GM12873 (cell line): ENCODE measurements around the gene YY1.

ENCODE experiments used
- TF ChIP-seq, protein P1 (sequence below): IDR thresholded peaks from 2 replicates; pipeline ENCODE4 v1.5.1; 2012; ENCODE audit warnings: low read depth, mild to moderate bottlenecking, moderate library complexity, low read length, control low read depth; ENCODE audit not compliant: insufficient read depth; ENCODE audit errors: missing control alignments

The YY1 gene

DNA sequence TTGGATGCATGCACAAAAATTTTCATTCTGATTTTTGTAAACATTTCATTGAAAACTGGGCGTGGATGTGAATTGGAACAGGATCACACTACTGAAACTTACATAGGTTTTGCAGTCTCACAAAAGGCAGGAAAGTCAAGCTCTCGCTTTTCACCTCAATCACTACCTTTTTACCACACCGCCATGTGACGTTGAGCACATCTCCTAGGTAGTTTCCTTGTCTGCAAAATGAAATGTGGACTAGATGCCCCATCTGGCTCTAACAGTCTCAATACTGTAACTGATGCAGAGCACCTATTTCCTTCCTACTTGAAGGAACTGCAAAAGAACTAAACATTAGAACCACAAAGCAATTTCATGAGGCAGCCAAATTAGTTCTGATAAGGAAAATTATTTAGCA is 4.4 kb upstream of the YY1 start:
- TF ChIP-seq, protein P1, sequence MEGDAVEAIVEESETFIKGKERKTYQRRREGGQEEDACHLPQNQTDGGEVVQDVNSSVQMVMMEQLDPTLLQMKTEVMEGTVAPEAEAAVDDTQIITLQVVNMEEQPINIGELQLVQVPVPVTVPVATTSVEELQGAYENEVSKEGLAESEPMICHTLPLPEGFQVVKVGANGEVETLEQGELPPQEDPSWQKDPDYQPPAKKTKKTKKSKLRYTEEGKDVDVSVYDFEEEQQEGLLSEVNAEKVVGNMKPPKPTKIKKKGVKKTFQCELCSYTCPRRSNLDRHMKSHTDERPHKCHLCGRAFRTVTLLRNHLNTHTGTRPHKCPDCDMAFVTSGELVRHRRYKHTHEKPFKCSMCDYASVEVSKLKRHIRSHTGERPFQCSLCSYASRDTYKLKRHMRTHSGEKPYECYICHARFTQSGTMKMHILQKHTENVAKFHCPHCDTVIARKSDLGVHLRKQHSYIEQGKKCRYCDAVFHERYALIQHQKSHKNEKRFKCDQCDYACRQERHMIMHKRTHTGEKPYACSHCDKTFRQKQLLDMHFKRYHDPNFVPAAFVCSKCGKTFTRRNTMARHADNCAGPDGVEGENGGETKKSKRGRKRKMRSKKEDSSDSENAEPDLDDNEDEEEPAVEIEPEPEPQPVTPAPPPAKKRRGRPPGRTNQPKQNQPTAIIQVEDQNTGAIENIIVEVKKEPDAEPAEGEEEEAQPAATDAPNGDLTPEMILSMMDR: no peak

DNA sequence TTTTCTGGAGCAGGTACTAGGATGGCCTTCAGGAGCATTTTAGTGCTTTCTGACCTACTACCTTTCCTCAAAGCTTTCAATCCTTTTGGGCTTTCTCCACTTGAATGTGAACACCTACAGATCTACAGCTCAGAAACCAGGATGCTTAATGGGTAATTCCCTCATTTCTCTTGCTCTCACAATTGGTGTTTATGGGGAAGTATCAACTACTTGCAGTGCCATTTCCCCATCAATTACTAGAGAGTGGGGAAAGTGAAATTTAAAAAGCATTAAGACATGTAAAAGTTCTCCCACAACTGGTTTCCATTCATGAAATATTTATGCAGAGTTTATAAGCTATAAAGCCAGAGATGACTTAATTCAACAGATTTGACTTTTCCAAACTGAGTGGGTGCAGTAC is 2.1 kb upstream of the YY1 start:
- TF ChIP-seq, protein P1: no peak

DNA sequence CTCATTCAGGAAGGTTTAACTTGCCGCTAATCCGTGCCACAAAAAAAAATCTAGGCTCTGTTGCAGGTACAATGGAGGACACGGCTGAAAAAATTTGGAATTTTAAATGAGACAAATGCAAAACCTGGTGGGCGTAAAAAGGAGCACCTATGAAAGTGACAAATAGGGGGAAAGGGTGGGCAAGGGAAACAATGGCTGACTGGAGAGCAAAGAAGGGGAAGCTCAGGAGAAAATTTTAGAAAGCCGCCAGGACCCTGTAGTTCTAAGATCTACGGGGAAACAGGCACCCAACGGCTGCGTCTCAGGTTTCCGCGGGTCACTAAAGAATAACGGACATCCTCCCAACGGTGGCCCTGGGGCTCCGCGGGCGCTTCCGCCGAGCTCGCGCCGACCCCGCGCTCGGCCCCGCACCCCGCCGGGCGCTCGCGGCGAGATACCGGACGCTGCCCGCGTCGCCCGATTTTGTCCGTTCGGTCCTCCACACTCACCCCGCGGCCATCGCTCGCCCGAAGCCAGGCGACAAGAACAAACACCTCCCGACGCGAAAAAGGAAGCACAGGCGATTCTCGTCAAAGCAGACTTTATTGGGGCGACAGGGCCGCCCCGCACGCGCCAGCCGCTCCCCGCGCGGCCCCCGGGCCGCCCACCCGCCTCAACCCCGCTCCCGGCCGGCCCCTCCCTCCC is 1.1 kb upstream of the YY1 start:
- TF ChIP-seq, protein P1: no peak

DNA sequence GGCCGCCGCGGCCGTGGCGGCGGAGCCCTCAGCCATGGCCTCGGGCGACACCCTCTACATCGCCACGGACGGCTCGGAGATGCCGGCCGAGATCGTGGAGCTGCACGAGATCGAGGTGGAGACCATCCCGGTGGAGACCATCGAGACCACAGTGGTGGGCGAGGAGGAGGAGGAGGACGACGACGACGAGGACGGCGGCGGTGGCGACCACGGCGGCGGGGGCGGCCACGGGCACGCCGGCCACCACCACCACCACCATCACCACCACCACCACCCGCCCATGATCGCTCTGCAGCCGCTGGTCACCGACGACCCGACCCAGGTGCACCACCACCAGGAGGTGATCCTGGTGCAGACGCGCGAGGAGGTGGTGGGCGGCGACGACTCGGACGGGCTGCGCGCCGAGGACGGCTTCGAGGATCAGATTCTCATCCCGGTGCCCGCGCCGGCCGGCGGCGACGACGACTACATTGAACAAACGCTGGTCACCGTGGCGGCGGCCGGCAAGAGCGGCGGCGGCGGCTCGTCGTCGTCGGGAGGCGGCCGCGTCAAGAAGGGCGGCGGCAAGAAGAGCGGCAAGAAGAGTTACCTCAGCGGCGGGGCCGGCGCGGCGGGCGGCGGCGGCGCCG is 381 bp downstream of the YY1 start:
- TF ChIP-seq, protein P1: no peak

DNA sequence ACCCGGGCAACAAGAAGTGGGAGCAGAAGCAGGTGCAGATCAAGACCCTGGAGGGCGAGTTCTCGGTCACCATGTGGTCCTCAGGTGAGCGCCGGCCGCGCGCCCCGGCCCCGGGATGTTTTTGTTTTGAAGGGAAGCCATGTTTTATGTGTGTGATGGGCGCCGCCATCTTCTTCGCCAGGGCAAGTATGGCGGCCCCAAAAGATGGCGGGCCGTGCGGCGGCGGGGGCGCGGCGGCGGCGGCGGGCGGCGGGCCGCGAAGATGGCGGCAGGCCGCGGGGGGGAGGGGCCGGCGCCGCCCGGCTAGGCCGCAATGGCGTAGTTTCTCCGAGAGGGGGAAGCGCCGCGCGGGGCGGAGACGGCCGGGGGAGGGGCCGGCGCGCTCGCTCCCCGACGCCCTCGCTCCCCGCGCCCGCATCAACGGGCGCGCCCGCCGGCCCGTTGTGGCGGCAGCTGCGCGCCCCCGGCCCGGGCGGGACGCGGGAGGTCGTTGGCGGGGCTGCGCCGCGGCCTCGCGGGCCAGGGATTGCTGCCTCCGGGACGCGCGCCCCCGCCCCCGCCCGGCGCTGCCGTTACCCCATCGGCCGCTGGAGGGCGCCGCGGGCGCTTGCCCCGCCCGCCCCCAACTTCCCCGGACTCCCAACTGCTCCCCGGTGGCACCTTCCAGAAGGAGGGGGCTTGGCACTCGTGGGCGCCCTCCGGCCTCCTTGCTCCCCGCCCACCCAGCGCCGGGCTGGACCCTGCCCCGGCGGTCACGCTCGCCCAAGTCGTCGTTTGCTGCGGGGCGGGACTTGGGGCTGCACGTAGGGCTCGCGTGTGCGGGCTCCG is 1.1 kb downstream of the YY1 start:
- TF ChIP-seq, protein P1: peak; percentile 65

DNA sequence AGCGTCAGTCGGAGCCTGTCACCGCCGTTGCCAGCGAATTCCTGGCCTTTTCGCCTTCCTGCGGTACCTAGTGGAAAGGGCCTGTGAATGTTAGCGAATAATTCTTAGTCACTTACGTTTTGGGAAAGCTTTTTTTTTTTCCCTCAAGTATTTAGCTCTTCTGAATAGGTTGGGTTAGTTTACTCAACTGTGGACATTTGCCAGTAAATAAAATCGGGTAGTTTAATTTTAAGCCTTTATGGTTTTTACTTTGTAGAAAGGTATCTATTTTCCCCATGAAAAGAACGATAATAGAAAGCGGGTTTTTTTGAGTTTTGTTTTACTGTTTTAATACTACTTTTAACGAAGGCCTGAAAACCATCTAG is 1.7 kb downstream of the YY1 start:
- TF ChIP-seq, protein P1: no peak

DNA sequence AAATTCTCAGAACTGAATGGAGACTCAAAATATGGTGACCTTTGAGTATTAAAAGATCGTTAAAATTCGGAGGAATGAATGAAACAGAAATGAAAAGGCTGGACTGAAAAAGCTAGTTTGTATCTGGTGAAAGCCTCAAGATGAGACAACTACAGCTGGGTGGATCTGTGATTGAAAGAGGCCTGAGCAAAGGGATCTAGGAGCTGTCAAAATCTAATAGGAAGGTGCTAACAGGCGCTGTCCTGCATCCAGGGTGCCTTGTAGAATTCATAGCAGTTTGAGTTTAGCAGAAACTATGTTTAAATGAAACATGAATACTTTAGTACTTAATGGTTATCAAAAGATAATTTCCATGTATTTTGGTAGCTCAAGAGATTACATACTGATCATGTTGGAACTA is 2.3 kb downstream of the YY1 start:
- TF ChIP-seq, protein P1: no peak
